Left ventricle myocardium superior (tissue), 1 donor: ENCODE measurements around the gene ITGA3. TPM values are rescaled to one million over a fixed set of nuclear protein-coding genes. Genes with fewer than 3 reads are reported as not detected.
A peak's percentile ranks its signal among the peaks of the same experiment; 100 is the strongest.

Source experiments
- ATAC-seq: fragments of 200-7000 bp; cut with Tn5 transposase; one replicate; pipeline ENCODE4 v1.9.1; 2020; ENCODE audit warnings: mild to moderate bottlenecking, moderate library complexity
- DNase-seq: peaks from one replicate; pipeline ENCODE4 v3.0.0-alpha.2; 2020
- intact Hi-C: fragments of 100-400 bp; cut with micrococcal nuclease; formaldehyde crosslinking; loops from one replicate; pipeline ENCODE4 v1.11.0; 2022
- total RNA-seq: library from RNA; stranded (reverse); fragmentation: NEBNext Ultra II Directional; extraction: Animal tissue kit (Norgen Biotek cat#: 25700); gene quantifications from one replicate; pipeline ENCODE4 v1.2.1, GENCODE V29; 2021
- donor health status: DM: no; HTN: yes; CAD: no; lungs with severe emphysema.

ITGA3 gene
- total RNA-seq, 1 donor from 2014 or later: 16.5 TPM

DNA sequence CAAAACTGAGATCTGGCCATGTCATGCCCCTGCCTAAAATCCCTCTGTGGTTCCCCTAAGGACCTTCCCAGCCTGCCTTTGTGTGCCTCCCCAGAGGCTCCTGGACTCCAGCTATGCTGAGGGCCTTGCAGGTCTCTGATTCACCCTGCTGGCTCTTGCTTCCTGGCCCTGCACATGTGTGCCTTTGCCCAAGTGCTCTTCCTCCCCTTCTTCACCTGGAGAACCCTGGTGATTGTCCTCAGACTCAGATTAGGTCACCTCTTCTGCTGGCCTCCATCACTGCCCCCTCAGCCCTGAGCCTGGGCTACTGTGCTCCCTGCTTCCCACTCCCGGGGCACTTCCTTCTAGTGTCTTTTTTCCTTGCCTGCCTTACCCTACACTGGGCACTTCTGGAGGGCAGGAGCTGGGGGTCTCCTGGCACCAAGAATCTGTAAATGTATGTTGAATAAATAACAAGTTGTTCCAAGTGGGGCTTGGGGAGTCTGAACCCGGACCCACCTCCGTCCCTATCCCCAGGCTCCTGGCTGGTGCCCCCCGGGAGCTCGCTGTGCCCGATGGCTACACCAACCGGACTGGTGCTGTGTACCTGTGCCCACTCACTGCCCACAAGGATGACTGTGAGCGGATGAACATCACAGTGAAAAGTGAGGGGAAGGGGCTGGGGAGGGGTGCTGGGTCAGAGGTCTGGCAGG is 7.8 kb downstream of the ITGA3 start:
- no peak for DNase-seq
- no peak for ATAC-seq
- intact Hi-C loops: no loop called here

DNA sequence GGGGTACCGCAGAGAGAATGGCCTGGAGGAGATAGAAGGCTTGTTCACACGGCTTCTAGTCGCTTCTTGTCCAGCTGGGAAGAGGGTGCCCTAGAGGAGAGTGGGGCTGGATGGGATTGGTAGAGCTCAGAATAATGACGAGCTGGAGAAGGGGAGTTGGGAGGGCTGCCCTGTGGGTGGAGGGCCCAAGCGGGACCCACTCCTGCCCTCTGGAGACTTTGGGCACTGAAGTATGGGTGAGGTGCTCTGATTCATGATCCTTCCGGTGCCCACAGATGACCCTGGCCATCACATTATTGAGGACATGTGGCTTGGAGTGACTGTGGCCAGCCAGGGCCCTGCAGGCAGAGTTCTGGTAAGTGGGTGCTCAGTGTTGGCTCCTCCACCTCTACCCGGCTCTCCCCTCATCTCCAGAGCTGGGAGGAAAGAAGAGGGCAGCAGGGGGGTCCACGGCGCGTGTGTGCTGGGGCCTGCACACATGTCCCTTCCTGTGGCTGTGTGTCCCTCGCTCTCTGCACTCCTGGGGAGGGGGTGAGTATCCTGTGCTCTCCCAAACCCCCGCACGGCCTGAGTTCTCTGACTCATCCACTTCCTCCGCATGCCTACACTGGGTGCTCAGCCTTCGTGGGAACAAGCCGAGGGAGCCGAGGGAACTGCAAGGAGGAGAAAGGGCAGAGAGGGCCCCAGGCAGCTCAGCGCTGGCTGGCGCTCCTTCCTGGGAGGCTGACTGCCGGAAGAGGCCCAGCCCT is 8.5 kb downstream of the ITGA3 start:
- ATAC-seq (no peak), DNase-seq (no peak)
- intact Hi-C loops: no loop called here

DNA sequence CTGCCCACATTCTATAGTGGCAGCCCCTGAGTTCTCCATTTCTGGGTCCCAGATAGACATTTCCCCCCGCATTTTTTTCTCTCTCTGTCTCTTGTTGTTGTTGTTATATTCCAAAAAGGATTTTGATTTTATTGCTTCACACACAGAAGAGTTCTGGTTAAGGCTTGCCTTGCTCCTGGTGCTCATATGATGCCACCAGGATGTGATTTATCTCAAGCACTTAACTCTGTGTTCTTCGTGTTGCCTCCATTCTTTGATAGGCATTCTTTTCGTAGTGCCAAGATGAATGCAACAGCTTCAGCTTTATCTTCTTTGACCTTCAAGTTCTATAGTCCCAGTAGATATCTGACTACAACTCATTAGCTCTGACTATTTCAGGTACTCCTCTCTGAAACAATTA is 9.1 kb downstream of the ITGA3 start:
- no peak for ATAC-seq
- no peak for DNase-seq
- intact Hi-C loops: no loop called here

DNA sequence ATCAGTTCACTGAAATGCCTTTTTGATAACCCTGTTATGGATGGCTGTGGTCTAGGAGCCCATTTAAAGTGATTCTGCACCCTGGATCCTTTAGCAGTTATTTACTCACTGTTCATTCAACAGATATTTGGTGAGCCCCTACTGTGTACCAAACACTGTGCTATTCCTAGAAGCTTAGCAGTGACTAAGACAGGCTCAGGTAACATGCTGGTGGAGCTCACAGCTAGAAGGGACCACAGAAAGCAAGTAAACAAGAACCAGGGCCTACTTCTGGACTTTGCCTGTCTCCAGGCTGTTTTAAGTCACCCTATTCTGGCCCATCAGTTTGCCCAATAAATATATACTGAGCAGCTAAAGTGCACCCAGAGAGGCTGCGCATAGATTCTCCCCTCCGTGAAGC is 11.1 kb downstream of the ITGA3 start:
- intact Hi-C loops: no loop called here
- DNase-seq (no peak), ATAC-seq (no peak)

DNA sequence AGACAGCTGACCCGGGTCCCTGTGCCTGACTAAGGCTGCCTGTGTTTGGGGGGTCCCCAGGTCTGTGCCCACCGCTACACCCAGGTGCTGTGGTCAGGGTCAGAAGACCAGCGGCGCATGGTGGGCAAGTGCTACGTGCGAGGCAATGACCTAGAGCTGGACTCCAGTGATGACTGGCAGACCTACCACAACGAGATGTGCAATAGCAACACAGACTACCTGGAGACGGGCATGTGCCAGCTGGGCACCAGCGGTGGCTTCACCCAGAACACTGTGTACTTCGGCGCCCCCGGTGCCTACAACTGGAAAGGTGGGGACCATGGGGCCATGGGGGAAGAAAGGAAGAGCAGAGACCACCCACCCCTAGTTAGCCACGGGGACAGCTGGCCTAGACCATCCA is 12.1 kb downstream of the ITGA3 start:
- no peak for ATAC-seq
- no peak for DNase-seq
- intact Hi-C loops: no loop called here

DNA sequence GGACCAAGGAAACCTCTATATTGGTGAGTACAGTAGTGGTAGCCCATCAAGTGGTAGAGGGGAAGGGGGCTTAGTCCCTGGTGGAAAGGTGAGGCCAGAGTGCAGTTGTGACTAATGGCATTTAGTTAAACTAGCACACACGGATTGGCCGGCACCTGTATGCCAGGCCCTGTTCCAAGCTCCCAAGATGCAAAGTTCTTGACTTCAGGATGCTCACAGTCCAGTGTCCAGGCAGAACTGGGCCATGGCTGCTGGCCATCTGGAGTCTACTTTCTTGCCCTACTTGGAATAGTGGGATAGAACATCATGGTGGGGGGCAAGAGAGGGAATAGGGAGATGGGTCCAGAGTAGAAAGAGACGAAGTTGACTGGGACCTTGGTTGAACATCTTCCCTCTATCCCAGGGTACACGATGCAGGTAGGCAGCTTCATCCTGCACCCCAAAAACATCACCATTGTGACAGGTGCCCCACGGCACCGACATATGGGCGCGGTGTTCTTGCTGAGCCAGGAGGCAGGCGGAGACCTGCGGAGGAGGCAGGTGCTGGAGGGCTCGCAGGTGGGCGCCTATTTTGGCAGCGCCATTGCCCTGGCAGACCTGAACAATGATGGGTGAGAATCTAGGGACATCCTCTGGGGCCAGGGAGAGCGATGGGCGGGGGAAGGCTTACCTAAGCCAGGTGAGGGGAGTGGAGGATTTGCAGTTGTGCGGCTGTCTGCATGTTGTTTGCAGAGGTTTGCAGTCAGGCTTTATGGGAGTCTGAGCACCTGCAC is 15.2 kb downstream of the ITGA3 start:
- intact Hi-C loops: no loop called here
- DNase-seq (no peak), ATAC-seq (no peak)

DNA sequence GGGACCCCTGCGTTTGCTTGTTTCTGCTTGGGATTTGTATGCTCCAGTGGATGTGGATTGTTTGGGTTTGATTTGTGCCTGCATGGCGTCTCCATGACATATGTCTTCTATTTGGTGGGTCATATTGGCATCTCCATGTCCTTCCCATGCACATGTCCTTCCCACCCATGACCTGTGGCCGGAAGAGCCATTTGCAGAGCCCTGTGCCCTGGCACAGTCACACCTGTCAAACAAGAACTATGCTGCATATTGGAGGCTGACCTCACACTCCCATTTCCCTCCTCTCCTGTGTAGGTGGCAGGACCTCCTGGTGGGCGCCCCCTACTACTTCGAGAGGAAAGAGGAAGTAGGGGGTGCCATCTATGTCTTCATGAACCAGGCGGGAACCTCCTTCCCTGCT is 15.8 kb downstream of the ITGA3 start:
- intact Hi-C loops: no loop called here
- no peak for DNase-seq
- no peak for ATAC-seq

DNA sequence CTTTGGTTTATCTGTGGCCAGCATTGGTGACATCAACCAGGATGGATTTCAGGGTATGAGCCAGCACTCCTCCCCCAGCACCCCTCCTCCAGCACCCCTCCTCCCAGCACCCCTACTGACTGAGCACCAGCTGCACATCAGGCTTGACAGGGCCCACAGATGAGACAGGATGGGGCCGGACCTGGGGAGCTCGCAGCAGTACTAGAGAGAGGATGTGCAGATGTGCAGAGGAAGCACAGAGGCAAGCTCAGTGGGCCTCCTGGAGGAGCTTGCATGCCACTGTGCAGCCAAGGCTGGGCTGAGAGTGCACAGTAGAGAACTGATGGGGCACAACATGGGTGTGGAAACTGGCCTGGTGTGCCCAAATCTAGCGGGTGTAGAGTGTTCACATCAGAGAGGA is 16.2 kb downstream of the ITGA3 start:
- ATAC-seq (no peak), DNase-seq (no peak)
- intact Hi-C loops: no loop called here

DNA sequence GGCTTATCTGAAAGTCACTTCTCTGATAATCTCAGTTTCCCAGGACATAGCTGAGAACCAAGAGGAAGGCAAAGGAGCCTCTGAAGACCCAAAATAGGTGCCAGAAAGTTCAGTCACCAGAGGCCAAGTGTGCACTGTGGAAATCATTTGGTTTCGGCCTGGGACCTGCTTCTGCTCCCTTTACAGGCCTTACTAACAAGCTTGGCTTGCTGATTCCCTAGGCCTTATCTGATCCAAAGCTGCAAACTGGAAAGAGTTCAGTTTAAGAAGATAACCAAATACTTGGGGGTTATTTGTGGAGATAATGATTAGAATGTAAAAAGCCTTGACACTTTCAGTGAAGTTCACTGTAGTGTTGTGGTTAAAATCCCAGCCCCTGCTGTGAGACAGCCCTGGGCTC is 17.0 kb downstream of the ITGA3 start:
- DNase-seq (no peak), ATAC-seq (no peak)
- intact Hi-C loops: no loop called here

DNA sequence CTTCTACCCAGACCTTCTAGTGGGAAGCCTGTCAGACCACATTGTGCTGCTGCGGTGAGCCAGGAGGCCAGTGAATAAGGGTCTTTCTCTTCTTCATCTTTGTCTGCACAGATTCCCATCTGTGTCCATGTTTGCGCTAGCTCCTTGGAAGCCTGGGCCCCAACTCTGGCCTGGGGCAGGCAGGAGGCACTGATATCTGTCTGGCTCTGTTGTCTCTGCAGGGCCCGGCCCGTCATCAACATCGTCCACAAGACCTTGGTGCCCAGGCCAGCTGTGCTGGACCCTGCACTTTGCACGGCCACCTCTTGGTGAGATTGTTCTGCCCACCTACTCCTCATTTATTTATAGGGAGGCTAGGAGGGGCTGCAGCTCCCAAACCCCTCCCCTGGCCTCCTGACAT is 18.3 kb downstream of the ITGA3 start:
- no peak for DNase-seq
- intact Hi-C loops: no loop called here

DNA sequence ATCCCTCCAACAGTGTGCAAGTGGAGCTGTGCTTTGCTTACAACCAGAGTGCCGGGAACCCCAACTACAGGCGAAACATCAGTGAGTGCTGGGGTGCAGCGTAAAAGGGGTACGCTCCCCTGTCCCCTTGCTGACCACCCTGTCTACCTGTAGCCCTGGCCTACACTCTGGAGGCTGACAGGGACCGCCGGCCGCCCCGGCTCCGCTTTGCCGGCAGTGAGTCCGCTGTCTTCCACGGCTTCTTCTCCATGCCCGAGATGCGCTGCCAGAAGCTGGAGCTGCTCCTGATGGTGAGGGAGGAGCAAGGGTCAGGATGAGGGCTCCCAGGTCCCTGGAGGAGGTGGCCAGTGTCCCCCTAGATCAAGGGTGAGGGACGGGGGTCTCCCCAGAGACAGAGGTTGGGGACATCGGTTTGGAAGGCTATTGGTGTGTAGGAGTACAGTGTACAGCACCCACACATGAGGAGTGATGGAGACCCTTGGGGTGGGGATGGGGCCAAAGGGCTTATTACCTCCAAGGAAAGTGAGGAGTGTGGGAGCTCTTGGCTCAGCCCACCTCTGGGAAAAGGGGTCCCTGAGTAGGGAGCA is 19.6 kb downstream of the ITGA3 start:
- DNase-seq (no peak), ATAC-seq (no peak)
- intact Hi-C loops: no loop called here

More for the DNA sequence above, 18.3 kb downstream of the ITGA3 start:
- ATAC-seq: no peak

DNA sequence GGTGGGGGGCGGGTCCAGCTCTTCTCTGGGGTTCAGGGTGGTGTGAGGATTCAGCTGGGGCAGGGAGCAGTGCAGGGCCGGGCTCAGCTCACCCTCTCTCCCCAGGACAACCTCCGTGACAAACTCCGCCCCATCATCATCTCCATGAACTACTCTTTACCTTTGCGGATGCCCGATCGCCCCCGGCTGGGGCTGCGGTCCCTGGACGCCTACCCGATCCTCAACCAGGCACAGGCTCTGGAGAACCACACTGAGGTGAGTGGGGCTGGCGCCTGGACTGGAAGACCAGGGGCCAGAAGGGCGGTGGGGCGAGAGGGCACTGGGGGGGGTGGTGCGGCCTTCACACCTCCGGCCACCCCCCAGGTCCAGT is 20.3 kb downstream of the ITGA3 start:
- intact Hi-C loops: no loop called here
- no peak for DNase-seq
- ATAC-seq: no peak

DNA sequence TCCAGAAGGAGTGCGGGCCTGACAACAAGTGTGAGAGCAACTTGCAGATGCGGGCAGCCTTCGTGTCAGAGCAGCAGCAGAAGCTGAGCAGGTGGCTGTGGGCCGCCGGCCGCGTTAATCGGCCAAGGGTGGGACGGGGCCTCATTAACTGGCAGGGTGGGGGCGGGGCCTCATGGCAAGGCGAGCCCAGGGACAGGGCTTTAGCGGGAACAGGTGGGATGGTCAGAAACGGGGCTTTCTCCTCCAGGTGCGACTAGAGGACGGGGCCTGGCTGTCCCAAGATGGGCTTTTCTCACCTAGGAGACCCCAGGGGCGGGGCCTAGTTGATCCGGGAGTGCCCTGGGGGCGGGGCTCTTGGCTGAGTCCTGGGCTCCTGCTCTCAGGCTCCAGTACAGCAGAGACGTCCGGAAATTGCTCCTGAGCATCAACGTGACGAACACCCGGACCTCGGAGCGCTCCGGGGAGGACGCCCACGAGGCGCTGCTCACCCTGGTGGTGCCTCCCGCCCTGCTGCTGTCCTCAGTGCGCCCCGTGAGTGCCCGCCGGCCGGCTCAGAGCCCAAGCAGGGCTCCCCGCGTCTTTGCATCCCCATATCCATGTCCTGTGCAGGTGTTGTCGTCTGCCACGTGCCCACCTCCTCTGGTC is 20.8 kb downstream of the ITGA3 start:
- intact Hi-C loops: no loop called here
- no peak for DNase-seq
- ATAC-seq: no peak

DNA sequence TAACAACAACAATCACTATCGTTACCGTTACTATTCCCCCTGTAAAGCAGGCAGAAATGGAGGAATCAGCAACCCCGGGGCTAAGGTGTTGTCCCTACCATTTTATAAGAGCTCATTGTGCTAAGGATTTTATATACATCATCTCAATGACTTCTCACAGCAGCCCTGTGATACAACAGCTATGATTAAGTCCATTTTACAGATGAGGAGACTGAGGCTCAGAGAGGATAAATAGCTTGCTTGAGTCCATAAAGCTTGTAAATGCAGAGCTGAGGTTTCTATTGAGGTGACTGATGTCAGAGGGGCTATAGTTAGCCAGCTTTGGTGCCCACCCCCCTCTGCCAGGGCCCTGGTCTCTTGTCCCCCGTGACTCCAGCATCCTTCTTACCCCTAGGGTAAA is 22.5 kb downstream of the ITGA3 start:
- intact Hi-C loops: no loop called here
- ATAC-seq (no peak), DNase-seq (no peak)

DNA sequence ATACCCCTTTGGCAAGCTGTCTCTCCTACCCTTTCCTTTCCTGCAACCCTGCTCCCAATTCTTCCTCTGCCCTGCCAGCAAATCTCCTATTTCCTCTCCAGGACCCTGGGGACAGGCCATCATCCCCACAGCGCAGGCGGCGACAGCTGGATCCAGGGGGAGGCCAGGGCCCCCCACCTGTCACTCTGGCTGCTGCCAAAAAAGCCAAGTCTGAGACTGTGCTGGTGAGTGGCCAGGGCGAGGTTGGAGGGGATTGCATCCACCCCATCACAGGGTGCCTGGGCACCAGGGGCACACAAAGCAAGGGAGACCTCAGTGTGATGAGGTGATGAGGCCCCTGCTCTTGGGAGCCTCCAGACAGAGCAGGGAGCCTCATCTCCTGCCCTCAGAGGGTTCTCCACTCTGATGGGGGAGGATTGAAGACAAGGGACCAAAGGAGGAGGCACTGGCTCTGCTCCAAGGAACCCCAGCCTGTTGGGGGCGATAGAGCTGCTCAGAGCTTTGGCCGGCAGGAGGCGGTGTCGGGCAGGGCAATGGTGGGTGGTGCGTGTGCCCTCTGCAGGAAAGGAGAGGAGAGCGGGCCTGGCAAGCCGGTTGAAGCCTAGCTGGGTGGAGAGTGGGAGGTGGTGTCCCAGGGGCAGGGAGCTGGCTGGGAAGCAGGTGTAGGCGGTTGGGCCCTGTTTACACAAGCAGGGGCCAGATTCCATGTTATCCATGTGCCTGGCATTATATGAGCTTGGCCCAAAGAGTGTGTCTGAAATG is 23.6 kb downstream of the ITGA3 start:
- intact Hi-C loops: no loop called here
- DNase-seq (no peak), ATAC-seq (peak; percentile 34)

DNA sequence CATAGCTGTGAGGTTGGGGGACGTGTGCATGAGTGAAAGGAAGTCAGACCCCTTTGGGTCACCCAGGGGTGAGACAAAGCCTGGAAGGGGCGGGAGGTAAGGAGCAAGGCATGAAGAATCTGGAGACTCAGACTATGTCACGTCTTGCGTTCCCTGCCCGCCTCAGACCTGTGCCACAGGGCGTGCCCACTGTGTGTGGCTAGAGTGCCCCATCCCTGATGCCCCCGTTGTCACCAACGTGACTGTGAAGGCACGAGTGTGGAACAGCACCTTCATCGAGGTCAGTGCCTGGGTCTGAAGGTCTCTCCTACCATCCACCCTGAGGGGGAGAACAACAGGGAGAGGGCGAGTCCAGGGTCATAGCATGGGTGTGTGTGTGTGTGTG is 24.2 kb downstream of the ITGA3 start:
- peak; percentile 5 for ATAC-seq
- DNase-seq: no peak
- intact Hi-C loops: no loop called here

DNA sequence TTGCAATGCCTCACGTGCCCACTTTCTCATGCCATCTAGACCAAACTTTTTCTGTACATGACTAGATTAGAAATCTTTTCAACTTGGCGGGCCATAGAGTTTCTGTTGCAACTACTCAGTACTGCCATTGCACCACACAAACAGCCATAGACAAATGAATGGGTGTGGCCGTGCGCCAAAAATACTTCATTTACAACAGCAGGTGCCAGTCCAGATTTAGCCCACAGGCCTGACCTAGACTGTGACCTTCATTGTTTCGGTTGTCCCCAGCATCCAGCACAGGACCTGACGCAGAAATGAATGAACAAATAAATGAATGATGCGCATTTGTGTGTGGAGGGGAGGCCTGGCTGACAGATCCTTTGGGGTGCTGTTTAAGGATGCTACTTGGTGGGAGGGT is 24.9 kb downstream of the ITGA3 start:
- intact Hi-C loops: no loop called here
- peak; percentile 80 for DNase-seq
- ATAC-seq: peak; percentile 89

DNA sequence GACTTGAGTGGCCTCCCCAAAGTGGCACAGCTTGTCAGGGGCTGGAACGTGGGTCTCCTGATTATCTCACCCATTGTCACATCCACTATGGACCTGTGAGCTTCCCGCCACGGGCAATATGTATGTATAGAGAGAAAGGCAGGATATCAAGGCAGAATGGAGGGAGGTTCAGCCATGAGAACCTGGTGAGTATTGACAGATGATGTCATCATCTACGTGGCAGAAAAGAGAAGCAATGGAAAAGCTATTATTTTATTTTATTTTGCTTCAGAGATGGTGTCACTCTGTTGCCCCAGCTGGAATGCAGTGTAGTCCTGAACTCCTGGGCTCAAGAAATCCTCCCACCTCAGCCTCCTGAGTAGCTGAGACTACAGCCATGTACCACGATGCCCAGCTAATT is 25.8 kb downstream of the ITGA3 start:
- intact Hi-C loops: no loop called here
- DNase-seq: no peak
- no peak for ATAC-seq
